OCI-LY7 (cell line): ENCODE results near the gene RNF214.

Experiments
- EZH2phosphoT487 ChIP-seq: fragments of 200-600 bp; sonication (generic); IDR thresholded peaks from 2 replicates; pipeline ENCODE4 v1.6.1; 2018; ENCODE audit warnings: low read depth, borderline replicate concordance, mild to moderate bottlenecking, mixed run types, antibody characterized with exemption, low read length, moderate library complexity, mixed read lengths
- TF ChIP-seq, protein P1 (sequence below): fragments of 200-600 bp; sonication (generic); conservative IDR thresholded peaks from 2 replicates; pipeline ENCODE4 v1.5.1; 2014; ENCODE audit warnings: mild to moderate bottlenecking, antibody characterized with exemption, low read length, moderate library complexity, mixed read lengths

- TF ChIP-seq, protein P1, sequence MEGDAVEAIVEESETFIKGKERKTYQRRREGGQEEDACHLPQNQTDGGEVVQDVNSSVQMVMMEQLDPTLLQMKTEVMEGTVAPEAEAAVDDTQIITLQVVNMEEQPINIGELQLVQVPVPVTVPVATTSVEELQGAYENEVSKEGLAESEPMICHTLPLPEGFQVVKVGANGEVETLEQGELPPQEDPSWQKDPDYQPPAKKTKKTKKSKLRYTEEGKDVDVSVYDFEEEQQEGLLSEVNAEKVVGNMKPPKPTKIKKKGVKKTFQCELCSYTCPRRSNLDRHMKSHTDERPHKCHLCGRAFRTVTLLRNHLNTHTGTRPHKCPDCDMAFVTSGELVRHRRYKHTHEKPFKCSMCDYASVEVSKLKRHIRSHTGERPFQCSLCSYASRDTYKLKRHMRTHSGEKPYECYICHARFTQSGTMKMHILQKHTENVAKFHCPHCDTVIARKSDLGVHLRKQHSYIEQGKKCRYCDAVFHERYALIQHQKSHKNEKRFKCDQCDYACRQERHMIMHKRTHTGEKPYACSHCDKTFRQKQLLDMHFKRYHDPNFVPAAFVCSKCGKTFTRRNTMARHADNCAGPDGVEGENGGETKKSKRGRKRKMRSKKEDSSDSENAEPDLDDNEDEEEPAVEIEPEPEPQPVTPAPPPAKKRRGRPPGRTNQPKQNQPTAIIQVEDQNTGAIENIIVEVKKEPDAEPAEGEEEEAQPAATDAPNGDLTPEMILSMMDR = no peak
- no peak for TF ChIP-seq EZH2phosphoT487
Observed at GRCh38 chr11:117204283-117205080, 28.0 kb upstream of the RNF214 start.
